ENCODE measurements around the gene ZFP64. TPM values are rescaled to one million over a fixed set of nuclear protein-coding genes. Genes with fewer than 3 reads are reported as not detected.

Gene ZFP64
- total RNA-seq, 2 donors from 2014 or later, result 20.2 to 29.5 TPM

GRCh38 chr20:52212943-52213342, 21.4 kb upstream of the ZFP64 start:
- no peak overlapping the region for H3K4me3 ChIP-seq
- TF ChIP-seq, protein P1, sequence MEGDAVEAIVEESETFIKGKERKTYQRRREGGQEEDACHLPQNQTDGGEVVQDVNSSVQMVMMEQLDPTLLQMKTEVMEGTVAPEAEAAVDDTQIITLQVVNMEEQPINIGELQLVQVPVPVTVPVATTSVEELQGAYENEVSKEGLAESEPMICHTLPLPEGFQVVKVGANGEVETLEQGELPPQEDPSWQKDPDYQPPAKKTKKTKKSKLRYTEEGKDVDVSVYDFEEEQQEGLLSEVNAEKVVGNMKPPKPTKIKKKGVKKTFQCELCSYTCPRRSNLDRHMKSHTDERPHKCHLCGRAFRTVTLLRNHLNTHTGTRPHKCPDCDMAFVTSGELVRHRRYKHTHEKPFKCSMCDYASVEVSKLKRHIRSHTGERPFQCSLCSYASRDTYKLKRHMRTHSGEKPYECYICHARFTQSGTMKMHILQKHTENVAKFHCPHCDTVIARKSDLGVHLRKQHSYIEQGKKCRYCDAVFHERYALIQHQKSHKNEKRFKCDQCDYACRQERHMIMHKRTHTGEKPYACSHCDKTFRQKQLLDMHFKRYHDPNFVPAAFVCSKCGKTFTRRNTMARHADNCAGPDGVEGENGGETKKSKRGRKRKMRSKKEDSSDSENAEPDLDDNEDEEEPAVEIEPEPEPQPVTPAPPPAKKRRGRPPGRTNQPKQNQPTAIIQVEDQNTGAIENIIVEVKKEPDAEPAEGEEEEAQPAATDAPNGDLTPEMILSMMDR (IDR thresholded peaks at IDR 0.05), result no peak
- TF ChIP-seq POLR2AphosphoS5 (IDR thresholded peaks at IDR 0.05), result no peak
- TF ChIP-seq POLR2A (IDR thresholded peaks at IDR 0.05), result no peak
- H3K9me3 ChIP-seq, result no peaks in the 10 kb centered on the region
- intact Hi-C loops (cut with DNase I), result no loop called here
- H3K4me1 ChIP-seq (replicated peaks), result no peaks in the 10 kb centered on the region
- no peaks in the 10 kb centered on the region for H3K36me3 ChIP-seq
- DNase-seq (ENCODE audit: low spot score), result no peak
- WGBS, result 69% methylated on average over 2 of the region's 2 CpGs
- H3K27me3 ChIP-seq (replicated peaks; ENCODE audit: insufficient read depth), result no peaks in the 10 kb centered on the region
- H3K27ac ChIP-seq, result no peak overlapping the region

DNA sequence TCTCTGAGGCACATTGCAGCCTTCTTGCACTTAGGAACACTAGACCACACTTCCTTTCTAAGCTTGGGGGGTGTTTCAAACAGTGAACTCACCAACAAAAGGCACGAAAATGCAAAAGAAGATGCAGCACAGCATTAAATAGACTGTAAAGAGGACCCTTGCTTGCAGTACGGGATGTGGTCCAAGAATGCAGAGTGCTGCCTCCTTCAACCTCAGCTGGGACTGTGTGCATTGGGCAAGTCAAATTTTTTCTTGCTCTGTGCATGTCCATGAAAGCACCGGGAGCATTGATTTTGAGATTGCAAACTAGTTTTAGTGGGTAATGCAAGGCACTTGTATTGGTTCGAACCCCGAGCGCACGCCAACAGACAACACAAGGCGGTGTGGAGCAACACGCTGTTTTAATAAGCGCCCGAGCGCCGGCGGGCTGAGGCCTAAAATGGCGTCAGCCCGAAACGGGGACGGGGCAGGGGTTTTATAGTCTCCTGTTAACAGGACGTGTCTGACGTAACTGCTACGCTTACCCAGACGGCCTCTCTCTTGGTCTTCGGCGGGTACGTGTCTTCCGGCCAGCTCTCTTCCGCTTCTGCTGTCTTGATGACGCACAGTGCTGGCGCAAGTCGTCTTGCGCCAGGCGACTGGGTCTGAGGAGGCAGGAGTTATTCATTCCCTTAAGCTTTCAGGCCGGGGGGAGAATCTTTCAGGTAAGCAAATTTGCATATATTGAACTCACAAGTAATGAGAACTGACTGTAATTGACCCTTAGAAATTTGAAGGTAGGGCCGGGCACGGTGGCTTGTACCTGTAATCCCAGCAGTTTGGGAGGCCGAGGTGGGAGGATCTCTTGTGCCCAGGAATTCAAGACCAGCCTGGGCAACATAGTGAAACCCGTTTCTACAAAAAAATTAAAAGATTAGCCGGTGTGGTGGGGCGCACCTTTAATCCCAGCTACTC, 18.7 kb upstream of the ZFP64 start:
- intact Hi-C loops (cut with DNase I), result no loop called here
- Histone ChIP-seq H3K4me1 (replicated peaks) (no peaks in the 10 kb centered on the region), H3K27me3 (replicated peaks; ENCODE audit: insufficient read depth) (no peaks in the 10 kb centered on the region), H3K27ac (no peak overlapping the region), H3K36me3 (no peaks in the 10 kb centered on the region), H3K9me3 (no peaks in the 10 kb centered on the region), H3K4me3 (no peak overlapping the region)
- TF ChIP-seq POLR2AphosphoS5 (IDR thresholded peaks at IDR 0.05) (no peak), POLR2A (IDR thresholded peaks at IDR 0.05) (no peak)
- TF ChIP-seq, protein P1 (IDR thresholded peaks at IDR 0.05), result no peak
- WGBS, result 94% methylated on average over 39 of the region's 39 CpGs
- no peak for DNase-seq (ENCODE audit: low spot score)

DNA sequence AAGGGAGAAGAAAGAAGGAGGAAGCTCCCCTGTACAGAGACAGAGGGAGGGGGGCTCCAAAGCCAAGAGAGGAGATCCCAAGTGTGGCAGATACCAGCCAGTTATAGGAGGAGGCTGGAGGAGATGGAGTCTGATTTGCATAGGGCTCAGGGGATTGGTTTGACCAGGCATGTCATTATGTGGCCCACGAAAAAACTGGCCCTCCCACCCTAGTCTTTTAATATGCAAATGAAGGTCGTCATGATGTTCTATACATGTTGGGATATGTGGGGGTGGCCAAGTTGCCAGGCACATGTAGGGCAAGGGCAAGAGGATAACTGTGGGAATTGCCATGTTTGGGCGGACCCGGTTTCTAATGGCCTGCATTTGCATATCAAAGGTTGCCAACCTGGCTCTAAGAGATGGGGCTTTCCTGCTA, 17.6 kb upstream of the ZFP64 start:
- Histone ChIP-seq H3K4me1 (replicated peaks) (no peaks in the 10 kb centered on the region), H3K27me3 (replicated peaks; ENCODE audit: insufficient read depth) (no peaks in the 10 kb centered on the region), H3K4me3 (no peak overlapping the region), H3K27ac (no peak overlapping the region), H3K9me3 (no peaks in the 10 kb centered on the region), H3K36me3 (no peaks in the 10 kb centered on the region)
- TF ChIP-seq POLR2A (IDR thresholded peaks at IDR 0.05), result no peak
- TF ChIP-seq, protein P1 (IDR thresholded peaks at IDR 0.05), result no peak
- TF ChIP-seq POLR2AphosphoS5 (IDR thresholded peaks at IDR 0.05), result no peak
- DNase-seq (ENCODE audit: low spot score), result no peak
- 37% methylated on average over 4 of the region's 4 CpGs for WGBS
- intact Hi-C loops (cut with DNase I), result no loop called here

DNA sequence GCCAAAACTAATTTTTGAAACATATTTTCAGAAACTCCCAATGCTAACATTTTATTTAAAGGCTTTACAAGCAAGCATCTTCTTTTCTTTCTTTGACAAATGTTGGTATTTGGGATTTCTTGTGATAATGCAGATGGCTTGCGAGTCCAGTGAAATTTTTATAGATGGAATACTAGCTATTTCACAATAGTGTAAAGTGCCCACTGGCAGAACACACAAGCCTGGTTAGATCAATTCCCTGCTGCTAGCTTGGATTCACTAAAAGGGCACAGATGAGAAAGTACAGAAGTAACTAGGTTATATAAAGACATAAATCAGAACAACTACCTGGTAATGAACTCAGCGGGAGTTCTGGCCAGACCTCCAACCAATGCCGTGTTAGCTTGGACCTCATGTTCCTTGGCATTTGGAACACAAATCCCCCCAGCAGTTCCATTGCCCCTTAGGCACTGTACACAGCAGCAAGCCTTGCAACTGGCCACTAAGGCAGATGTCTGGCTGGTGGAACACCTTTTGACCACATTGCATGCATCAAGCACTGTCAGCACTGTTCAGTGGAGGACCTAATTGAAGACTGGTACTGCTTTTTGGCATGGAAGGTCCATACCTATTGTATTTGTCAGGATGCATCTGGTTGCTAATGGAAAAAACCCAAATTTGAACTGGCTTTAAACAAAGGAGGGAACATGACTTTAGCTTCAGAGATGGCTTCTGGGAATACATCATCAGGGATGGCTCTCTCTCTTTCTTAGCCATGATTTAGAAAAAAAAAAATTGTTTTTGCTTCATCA, 15.6 kb upstream of the ZFP64 start:
- Histone ChIP-seq H3K4me3 (no peak overlapping the region), H3K36me3 (no peaks in the 10 kb centered on the region), H3K27ac (no peak overlapping the region), H3K9me3 (no peaks in the 10 kb centered on the region), H3K4me1 (replicated peaks) (no peaks in the 10 kb centered on the region), H3K27me3 (replicated peaks; ENCODE audit: insufficient read depth) (no peaks in the 10 kb centered on the region)
- WGBS, result 80% methylated on average over 3 of the region's 3 CpGs
- no peak for TF ChIP-seq POLR2A (IDR thresholded peaks at IDR 0.05)
- TF ChIP-seq POLR2AphosphoS5 (IDR thresholded peaks at IDR 0.05), result no peak
- TF ChIP-seq, protein P1 (IDR thresholded peaks at IDR 0.05), result no peak
- no peak for DNase-seq (ENCODE audit: low spot score)
- intact Hi-C loops (cut with DNase I), result no loop called here
